Astrocyte (in vitro differentiated cells and primary cell): Measurements from ENCODE around the gene SUSD2. TPM values are rescaled to one million over a fixed set of nuclear protein-coding genes. Genes with fewer than 3 reads are reported as not detected.

Experiments used
- DNase-seq: peaks from one replicate; pipeline ENCODE4 v3.0.0-alpha.2; 2010; ENCODE audit warnings: low read depth
- FAIRE-seq: peaks from 2 replicates; lab custom pipeline; 2011; peaks lifted over from hg19 to GRCh38; lab: Jason Lieb, UNC
- H2AFZ ChIP-seq: 2 replicates; pipeline ENCODE4 v1.6.0; 2012; ENCODE audit warnings: low read depth, low read length, inconsistent platforms
- H3K27ac ChIP-seq: 2 replicates; pipeline ENCODE4 v1.5.1; 2011; ENCODE audit warnings: low read depth, low read length, inconsistent platforms
- H3K27me3 ChIP-seq: 2 replicates; pipeline ENCODE4 v1.6.0; 2011; ENCODE audit warnings: low read length, inconsistent platforms; ENCODE audit not compliant: insufficient read depth
- H3K36me3 ChIP-seq: 2 replicates; pipeline ENCODE4 v1.5.1; 2011; ENCODE audit warnings: low read length, inconsistent platforms; ENCODE audit not compliant: insufficient read depth
- H3K4me1 ChIP-seq: 2 replicates; pipeline ENCODE4 v1.5.1; 2011; ENCODE audit warnings: low read length, inconsistent platforms; ENCODE audit not compliant: insufficient read depth
- H3K4me2 ChIP-seq: 2 replicates; pipeline ENCODE4 v1.6.0; 2012; ENCODE audit warnings: low read length, inconsistent platforms
- H3K4me3 ChIP-seq: 2 replicates; pipeline ENCODE4 v1.5.1; 2011; ENCODE audit warnings: low read depth, mild to moderate bottlenecking, low read length, inconsistent platforms; ENCODE audit not compliant: insufficient read depth
- H3K79me2 ChIP-seq: 2 replicates; pipeline ENCODE4 v1.6.0; 2012; ENCODE audit warnings: mild to moderate bottlenecking, low read length, inconsistent platforms; ENCODE audit not compliant: insufficient read depth
- H3K9ac ChIP-seq: 2 replicates; pipeline ENCODE4 v1.6.0; 2012; ENCODE audit warnings: mild to moderate bottlenecking, low read length, inconsistent platforms
- H3K9me3 ChIP-seq: 2 replicates; pipeline ENCODE4 v1.5.1; 2012; ENCODE audit warnings: low read depth, mild to moderate bottlenecking, low read length, inconsistent platforms; ENCODE audit not compliant: insufficient read depth
- H4K20me1 ChIP-seq: 2 replicates; pipeline ENCODE4 v1.6.0; 2012; ENCODE audit warnings: low read length, inconsistent platforms; ENCODE audit not compliant: insufficient read depth
- H3K27ac Mint-ChIP-seq: one replicate; pipeline ENCODE4 v1.8.0; 2021; ENCODE audit warnings: mild to moderate bottlenecking, mixed read lengths; ENCODE audit not compliant: unreplicated experiment
- H3K27me3 Mint-ChIP-seq: one replicate; pipeline ENCODE4 v1.8.0; 2021; ENCODE audit warnings: low read depth, mixed read lengths; ENCODE audit not compliant: unreplicated experiment
- H3K36me3 Mint-ChIP-seq: one replicate; pipeline ENCODE4 v1.8.0; 2021; ENCODE audit warnings: low read depth, mixed read lengths; ENCODE audit not compliant: unreplicated experiment
- H3K4me1 Mint-ChIP-seq: one replicate; pipeline ENCODE4 v1.8.0; 2021; ENCODE audit warnings: low read depth, mixed read lengths; ENCODE audit not compliant: unreplicated experiment
- H3K4me3 Mint-ChIP-seq: one replicate; pipeline ENCODE4 v1.8.0; 2021; ENCODE audit warnings: mild to moderate bottlenecking, moderate library complexity, mixed read lengths; ENCODE audit not compliant: unreplicated experiment
- H3K9me3 Mint-ChIP-seq: one replicate; pipeline ENCODE4 v1.8.0; 2021; ENCODE audit warnings: mild to moderate bottlenecking, mixed read lengths; ENCODE audit not compliant: unreplicated experiment
- EZH2 ChIP-seq: IDR thresholded peaks from 2 replicates; pipeline ENCODE4 v1.6.1; 2012; ENCODE audit warnings: mild to moderate bottlenecking, low read length, inconsistent platforms; ENCODE audit not compliant: insufficient read depth
- total RNA-seq: library from RNA; stranded (reverse); gene quantifications from 2 replicates; pipeline ENCODE4 v1.2.1, GENCODE V29; 2021
- TF ChIP-seq, protein P1 (sequence below): IDR thresholded peaks from 2 replicates; pipeline ENCODE4 v1.5.1; 2011; ENCODE audit warnings: low read depth, mild to moderate bottlenecking, inconsistent platforms, low read length, moderate library complexity; ENCODE audit not compliant: insufficient read depth

The SUSD2 gene
- total RNA-seq, 1 donor from 2014 or later = 0.77 TPM

DNA sequence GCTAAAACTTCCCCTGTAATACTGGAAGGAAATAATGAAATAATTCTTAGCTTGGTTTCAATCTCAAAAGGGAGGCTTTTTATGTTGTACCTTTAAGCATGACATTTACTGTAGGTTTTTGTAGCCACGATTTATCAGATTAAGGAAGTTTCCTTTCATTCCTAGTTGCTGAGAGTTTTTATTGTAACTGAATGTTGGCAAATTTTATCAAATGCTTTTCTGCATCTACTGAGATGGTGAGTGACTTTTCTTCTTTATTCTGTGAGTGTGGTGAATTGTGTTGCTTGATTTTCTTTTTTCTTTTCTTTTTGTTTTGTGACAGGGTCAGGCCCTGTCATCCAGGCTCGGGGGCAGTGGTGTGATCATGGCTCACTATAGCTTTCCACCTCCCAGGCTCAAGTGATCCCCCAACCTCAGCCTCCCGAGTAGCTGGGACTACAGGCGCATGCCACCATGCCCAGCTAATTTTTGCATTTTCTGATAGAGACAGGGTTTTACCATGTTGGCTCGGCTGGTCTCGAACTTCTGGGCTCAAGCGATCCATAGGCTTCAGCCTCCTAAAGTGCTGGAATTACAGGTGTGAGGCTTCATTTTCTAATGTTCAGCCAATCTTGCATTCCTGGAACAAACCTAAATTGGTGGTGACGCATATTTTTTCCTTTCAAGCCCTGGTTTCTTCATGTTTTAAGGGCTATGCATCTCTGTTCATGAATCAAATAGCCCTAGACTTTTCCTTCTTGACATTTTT is 26.2 kb downstream of the SUSD2 start:
- Mint-ChIP-seq H3K9me3 (peaks cover 2% of the 10 kb centered on the region), H3K27me3 (no peaks in the 10 kb centered on the region), H3K27ac (peak overlapping the region; percentile 90), H3K4me1 (peaks cover 27% of the 10 kb centered on the region), H3K36me3 (no peaks in the 10 kb centered on the region), H3K4me3 (no peak overlapping the region)
- H3K27ac ChIP-seq = peak overlapping the region; percentile 88
- DNase-seq (peak; percentile 25), FAIRE-seq (no peak)
- no peaks in the 10 kb centered on the region for H3K79me2 ChIP-seq
- H2AFZ ChIP-seq = no peak overlapping the region
- peak overlapping the region; percentile 66 for H3K9ac ChIP-seq
- peaks cover 28% of the 10 kb centered on the region for H3K4me1 ChIP-seq
- no peaks in the 10 kb centered on the region for H4K20me1 ChIP-seq
- peak overlapping the region; percentile 77 for H3K4me2 ChIP-seq
- H3K4me3 ChIP-seq = no peak overlapping the region
- H3K27me3 ChIP-seq = no peaks in the 10 kb centered on the region
- no peaks in the 10 kb centered on the region for H3K9me3 ChIP-seq
- no peaks in the 10 kb centered on the region for H3K36me3 ChIP-seq
- TF ChIP-seq, protein P1, sequence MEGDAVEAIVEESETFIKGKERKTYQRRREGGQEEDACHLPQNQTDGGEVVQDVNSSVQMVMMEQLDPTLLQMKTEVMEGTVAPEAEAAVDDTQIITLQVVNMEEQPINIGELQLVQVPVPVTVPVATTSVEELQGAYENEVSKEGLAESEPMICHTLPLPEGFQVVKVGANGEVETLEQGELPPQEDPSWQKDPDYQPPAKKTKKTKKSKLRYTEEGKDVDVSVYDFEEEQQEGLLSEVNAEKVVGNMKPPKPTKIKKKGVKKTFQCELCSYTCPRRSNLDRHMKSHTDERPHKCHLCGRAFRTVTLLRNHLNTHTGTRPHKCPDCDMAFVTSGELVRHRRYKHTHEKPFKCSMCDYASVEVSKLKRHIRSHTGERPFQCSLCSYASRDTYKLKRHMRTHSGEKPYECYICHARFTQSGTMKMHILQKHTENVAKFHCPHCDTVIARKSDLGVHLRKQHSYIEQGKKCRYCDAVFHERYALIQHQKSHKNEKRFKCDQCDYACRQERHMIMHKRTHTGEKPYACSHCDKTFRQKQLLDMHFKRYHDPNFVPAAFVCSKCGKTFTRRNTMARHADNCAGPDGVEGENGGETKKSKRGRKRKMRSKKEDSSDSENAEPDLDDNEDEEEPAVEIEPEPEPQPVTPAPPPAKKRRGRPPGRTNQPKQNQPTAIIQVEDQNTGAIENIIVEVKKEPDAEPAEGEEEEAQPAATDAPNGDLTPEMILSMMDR = no peak
- TF ChIP-seq EZH2 = no peak

DNA sequence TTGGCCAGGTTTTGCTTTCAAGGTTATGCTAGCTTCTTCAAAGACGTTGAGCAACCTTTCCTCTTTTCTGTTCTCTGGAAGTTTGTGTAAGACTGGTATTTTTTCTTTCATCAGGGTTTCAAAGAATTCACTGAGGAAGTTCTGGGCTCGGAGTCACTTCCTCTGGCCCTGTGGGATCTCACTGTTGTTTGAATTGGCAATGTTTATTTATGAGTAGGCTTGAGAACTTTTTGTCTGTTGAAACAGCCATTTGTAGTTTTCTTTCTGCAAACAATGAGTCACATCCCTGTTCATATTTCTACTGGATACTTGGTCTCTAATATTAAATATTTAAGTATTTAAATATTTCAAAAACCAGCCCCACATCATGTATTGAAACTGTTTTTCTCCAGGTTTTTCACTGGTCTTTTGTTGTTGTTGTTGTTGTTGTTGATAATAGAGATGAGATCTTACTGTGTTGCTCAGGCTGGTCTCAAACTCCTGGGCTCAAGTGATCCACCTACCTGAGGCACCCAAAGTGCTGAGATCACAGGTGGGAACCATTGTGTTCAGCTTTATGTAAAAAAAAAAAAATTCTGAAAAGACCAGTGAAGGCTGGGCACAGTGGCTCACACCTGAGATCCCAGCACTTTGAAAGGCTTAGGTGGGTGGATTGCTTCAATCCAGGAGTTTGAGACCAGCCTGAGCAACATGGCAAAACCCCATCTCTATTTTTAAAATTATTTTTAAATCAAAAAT is 26.9 kb downstream of the SUSD2 start:
- H3K4me1 Mint-ChIP-seq = peaks cover 27% of the 10 kb centered on the region
- Histone ChIP-seq H3K4me2 (peak overlapping the region; percentile 77), H3K9me3 (no peaks in the 10 kb centered on the region), H3K79me2 (no peaks in the 10 kb centered on the region), H3K4me1 (peaks cover 28% of the 10 kb centered on the region), H3K27me3 (no peaks in the 10 kb centered on the region), H4K20me1 (no peaks in the 10 kb centered on the region), H3K36me3 (no peaks in the 10 kb centered on the region), H2AFZ (no peak overlapping the region), H3K4me3 (no peak overlapping the region), H3K9ac (peak overlapping the region; percentile 66), H3K27ac (peak overlapping the region; percentile 88)
- no peak overlapping the region for H3K4me3 Mint-ChIP-seq
- FAIRE-seq = peak; percentile 47
- no peaks in the 10 kb centered on the region for H3K36me3 Mint-ChIP-seq
- H3K27me3 Mint-ChIP-seq = no peaks in the 10 kb centered on the region
- TF ChIP-seq EZH2 = no peak
- peaks cover 2% of the 10 kb centered on the region for H3K9me3 Mint-ChIP-seq
- H3K27ac Mint-ChIP-seq = peak overlapping the region; percentile 90
- DNase-seq = peak; percentile 99

DNA sequence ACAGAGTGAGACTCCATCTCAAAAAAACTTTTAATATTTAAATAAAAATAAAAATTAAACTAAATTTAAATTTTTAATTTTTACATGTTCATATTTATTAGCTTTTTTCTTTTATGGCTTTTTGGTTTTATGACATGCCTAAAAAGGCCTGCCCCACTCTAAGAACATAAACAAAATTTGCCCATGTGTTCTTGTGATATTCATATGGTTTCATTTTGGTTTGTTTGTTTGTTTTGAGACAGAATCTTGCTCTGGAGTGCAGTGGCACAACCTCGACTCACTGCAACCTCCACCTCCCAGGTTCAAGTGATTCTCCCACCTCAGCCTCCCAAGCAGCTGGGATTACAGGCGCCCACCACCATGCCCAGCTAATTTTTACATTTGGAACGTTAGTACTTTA is 27.7 kb downstream of the SUSD2 start:
- H3K4me2 ChIP-seq = no peak overlapping the region
- no peak overlapping the region for H3K27ac ChIP-seq
- no peak for TF ChIP-seq EZH2
- no peaks in the 10 kb centered on the region for H3K36me3 Mint-ChIP-seq
- H3K4me1 ChIP-seq = peaks cover 28% of the 10 kb centered on the region
- H3K27me3 Mint-ChIP-seq = no peaks in the 10 kb centered on the region
- H3K9me3 Mint-ChIP-seq = peaks cover 2% of the 10 kb centered on the region
- DNase-seq (no peak), FAIRE-seq (no peak)
- no peaks in the 10 kb centered on the region for H4K20me1 ChIP-seq
- no peak overlapping the region for H2AFZ ChIP-seq
- H3K27ac Mint-ChIP-seq = no peak overlapping the region
- H3K4me3 ChIP-seq = no peak overlapping the region
- H3K9ac ChIP-seq = no peak overlapping the region
- H3K36me3 ChIP-seq = no peaks in the 10 kb centered on the region
- peaks cover 25% of the 10 kb centered on the region for H3K4me1 Mint-ChIP-seq
- no peaks in the 10 kb centered on the region for H3K79me2 ChIP-seq
- H3K27me3 ChIP-seq = no peaks in the 10 kb centered on the region
- H3K9me3 ChIP-seq = no peaks in the 10 kb centered on the region
- H3K4me3 Mint-ChIP-seq = no peak overlapping the region
